ENCODE measurements around the gene MRPL4. TPM values are rescaled to one million over a fixed set of nuclear protein-coding genes. Genes with fewer than 3 reads are reported as not detected.

The MRPL4 gene
- total RNA-seq, 2 donors from 2014 or later, result 72.6 to 75.6 TPM

GRCh38 chr19:10228393-10228792 is 23.6 kb upstream of the MRPL4 start:
- Histone ChIP-seq H3K9me3 (no peaks in the 10 kb centered on the region), H3K27me3 (replicated peaks; ENCODE audit: insufficient read depth) (no peaks in the 10 kb centered on the region), H3K36me3 (no peaks in the 10 kb centered on the region), H3K4me1 (replicated peaks) (peaks cover 3% of the 10 kb centered on the region), H3K4me3 (no peak overlapping the region), H3K27ac (peak overlapping the region in 1 of 2 donors; percentile 35)
- intact Hi-C loops (cut with DNase I), result no loop called here
- WGBS, result 86% methylated on average over 5 of the region's 5 CpGs
- DNase-seq (ENCODE audit: low spot score), result no peak
- TF ChIP-seq POLR2A (IDR thresholded peaks at IDR 0.05), result no peak
- TF ChIP-seq CTCF (IDR thresholded peaks at IDR 0.05), result no peak
- TF ChIP-seq POLR2AphosphoS5 (IDR thresholded peaks at IDR 0.05), result no peak

GRCh38 chr19:10228920-10229319 is 23.1 kb upstream of the MRPL4 start:
- H3K27ac ChIP-seq, result peak overlapping the region; percentile 2 to 35
- H3K36me3 ChIP-seq, result no peaks in the 10 kb centered on the region
- H3K4me3 ChIP-seq, result no peak overlapping the region
- TF ChIP-seq POLR2A (IDR thresholded peaks at IDR 0.05) (no peak), POLR2AphosphoS5 (IDR thresholded peaks at IDR 0.05) (no peak), CTCF (IDR thresholded peaks at IDR 0.05) (peak in 3 of 4 experiments; percentile 29 to 40 (median 37))
- intact Hi-C loops (cut with DNase I), result no loop called here
- DNase-seq (ENCODE audit: low spot score), result no peak
- H3K9me3 ChIP-seq, result no peaks in the 10 kb centered on the region
- WGBS, result 35% methylated on average over 2 of the region's 2 CpGs
- H3K4me1 ChIP-seq (replicated peaks), result peaks cover 3% of the 10 kb centered on the region
- H3K27me3 ChIP-seq (replicated peaks; ENCODE audit: insufficient read depth), result no peaks in the 10 kb centered on the region

- H3K4me1 ChIP-seq (replicated peaks), result peaks cover 3% of the 10 kb centered on the region
- DNase-seq (ENCODE audit: low spot score), result no peak
- WGBS, result 0% methylated on average over 26 of the region's 70 CpGs
These were observed 21.7 kb upstream of the MRPL4 start for GRCh38 chr19:10230173-10230860.

GRCh38 chr19:10230861-10231611 is 21.0 kb upstream of the MRPL4 start, which contains the start of gene S1PR2:
S1PR2 (minus strand) TSS chr19:10231331; CDS start chr19:10224905, 6,426 bp downstream.
- no peaks in the 10 kb centered on the region for H3K9me3 ChIP-seq
- H3K4me3 ChIP-seq, result peak within 1 kb of the TSS; percentile 59 to 82
- no peaks in the 10 kb centered on the region for H3K36me3 ChIP-seq
- intact Hi-C loops (cut with DNase I), result no loop called here
- no peaks in the 10 kb centered on the region for H3K27me3 ChIP-seq (replicated peaks; ENCODE audit: insufficient read depth)
- peaks cover 3% of the 10 kb centered on the region for H3K4me1 ChIP-seq (replicated peaks)
- H3K27ac ChIP-seq, result peak within 1 kb of the TSS; percentile 81 to 83
- WGBS, result under 1% methylated on average over 42 of the region's 73 CpGs
- DNase-seq (ENCODE audit: low spot score), result peak; percentile 49
- TF ChIP-seq CTCF (IDR thresholded peaks at IDR 0.05), result no peak
- peak; percentile 23 for TF ChIP-seq POLR2A (IDR thresholded peaks at IDR 0.05)
- TF ChIP-seq POLR2AphosphoS5 (IDR thresholded peaks at IDR 0.05), result peak; percentile 21

More at GRCh38 chr19:10230173-10230860, 21.7 kb upstream of the MRPL4 start:
- H3K27ac ChIP-seq, result peak overlapping the region; percentile 81 to 83
- no peaks in the 10 kb centered on the region for H3K9me3 ChIP-seq
- no peaks in the 10 kb centered on the region for H3K36me3 ChIP-seq
- no peaks in the 10 kb centered on the region for H3K27me3 ChIP-seq (replicated peaks; ENCODE audit: insufficient read depth)
- no peak for TF ChIP-seq POLR2A (IDR thresholded peaks at IDR 0.05)
- no peak for TF ChIP-seq POLR2AphosphoS5 (IDR thresholded peaks at IDR 0.05)
- no peak for TF ChIP-seq CTCF (IDR thresholded peaks at IDR 0.05)
- intact Hi-C loops (cut with DNase I), result no loop called here
- peak overlapping the region; percentile 59 to 82 for H3K4me3 ChIP-seq
